Measurements from ENCODE around the gene L1CAM. TPM values are rescaled to one million over a fixed set of nuclear protein-coding genes. Genes with fewer than 3 reads are reported as not detected.

The L1CAM gene
- polyA plus RNA-seq, 1 of the 3 experiments (the other 2 are of a cell fraction): 1.9 TPM

DNA sequence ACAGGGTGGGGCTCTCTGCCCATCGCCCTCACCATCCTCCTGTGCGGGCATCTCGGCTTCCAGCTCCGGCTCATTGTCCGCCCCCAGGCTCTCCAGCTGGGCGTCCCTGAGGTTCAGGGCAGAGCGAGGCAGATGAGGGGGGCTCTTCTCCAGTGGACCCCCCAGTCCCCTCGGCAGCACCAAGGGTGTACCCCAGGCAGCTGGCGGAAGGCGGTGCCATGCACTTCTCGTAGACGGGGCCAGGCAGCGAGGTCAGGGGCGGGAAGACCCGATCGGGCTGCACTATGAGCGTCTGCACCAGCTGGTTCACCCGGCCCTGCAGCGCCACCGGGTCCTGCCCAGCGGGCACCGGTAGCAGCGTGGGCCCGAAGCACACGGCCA is 24.0 kb upstream of the L1CAM start:
- Histone ChIP-seq H3K9ac (no peak overlapping the region), H3K27ac (ENCODE audit: low read depth in 2 of 2, low read length in 1 of 2) (no peak overlapping the region), H4K20me1 (ENCODE audit: insufficient read depth) (no peaks in the 10 kb centered on the region; the same call in 1 of the 2 replicates), H3F3A (replicated peaks; ENCODE audit: insufficient read depth) (no peaks in the 10 kb centered on the region), H3K9me2 (no peaks in the 10 kb centered on the region), H3K4me1 (ENCODE audit: control insufficient read depth in 1 of 2, insufficient read depth in 2 of 2, low read depth in 1 of 2, low read length in 1 of 2) (peaks cover 0 to 3% of the 10 kb centered on the region in 2 experiments; a peak in 1 of 4 replicates), H3K79me2 (ENCODE audit: insufficient read depth) (no peaks in the 10 kb centered on the region), H3K27me3 (ENCODE audit: insufficient read depth) (peaks cover 76% of the 10 kb centered on the region), H3K4me2 (no peak overlapping the region), H2AFZ (ENCODE audit: low read depth) (no peak overlapping the region), H3K9me3 (no peaks in the 10 kb centered on the region), H3K4me3 (ENCODE audit: low read depth in 2 of 2, low read length in 1 of 2) (no peak overlapping the region), H3K36me3 (replicated peaks in 1 of 2; ENCODE audit: control insufficient read depth in 1 of 2, insufficient read depth in 2 of 2, low read length in 1 of 2) (no peaks in the 10 kb centered on the region)
- DNase-seq: no peak
- 39% methylated on average over 11 of the region's 25 CpGs for WGBS (ENCODE audit: low lambda C conversion rate)
- ChIA-PET CTCF (interaction anchor here (9.3 kb wide), 1 partner anchor 13 kb away, joined by 130 read pairs; the partner anchor contains the start of gene ARHGAP4), POLR2A (interaction anchor here (0.7 to 2.0 kb wide), 4 partner anchors 9 to 61 kb away, joined by 3 to 9 read pairs (median 4); partner anchors contain the start of genes ARHGAP4 and HCFC1)
- TF ChIP-seq, protein P1, sequence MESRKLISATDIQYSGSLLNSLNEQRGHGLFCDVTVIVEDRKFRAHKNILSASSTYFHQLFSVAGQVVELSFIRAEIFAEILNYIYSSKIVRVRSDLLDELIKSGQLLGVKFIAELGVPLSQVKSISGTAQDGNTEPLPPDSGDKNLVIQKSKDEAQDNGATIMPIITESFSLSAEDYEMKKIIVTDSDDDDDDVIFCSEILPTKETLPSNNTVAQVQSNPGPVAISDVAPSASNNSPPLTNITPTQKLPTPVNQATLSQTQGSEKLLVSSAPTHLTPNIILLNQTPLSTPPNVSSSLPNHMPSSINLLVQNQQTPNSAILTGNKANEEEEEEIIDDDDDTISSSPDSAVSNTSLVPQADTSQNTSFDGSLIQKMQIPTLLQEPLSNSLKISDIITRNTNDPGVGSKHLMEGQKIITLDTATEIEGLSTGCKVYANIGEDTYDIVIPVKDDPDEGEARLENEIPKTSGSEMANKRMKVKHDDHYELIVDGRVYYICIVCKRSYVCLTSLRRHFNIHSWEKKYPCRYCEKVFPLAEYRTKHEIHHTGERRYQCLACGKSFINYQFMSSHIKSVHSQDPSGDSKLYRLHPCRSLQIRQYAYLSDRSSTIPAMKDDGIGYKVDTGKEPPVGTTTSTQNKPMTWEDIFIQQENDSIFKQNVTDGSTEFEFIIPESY (IDR thresholded peaks at IDR 0.05; ENCODE audit: borderline replicate concordance, low read depth): no peak
- TF ChIP-seq FOXM1 (IDR thresholded peaks at IDR 0.05; ENCODE audit: low read depth) (no peak), TAF1 (IDR thresholded peaks at IDR 0.05; ENCODE audit: borderline replicate concordance, low read depth, low read length) (no peak), TEAD4 (IDR thresholded peaks at IDR 0.05; ENCODE audit: borderline replicate concordance, insufficient read depth) (no peak), EP300 (IDR thresholded peaks at IDR 0.05; ENCODE audit: borderline replicate concordance in 1 of 2, low read depth in 1 of 2, low read length in 1 of 2) (no peak)
- TF ChIP-seq, protein P2, sequence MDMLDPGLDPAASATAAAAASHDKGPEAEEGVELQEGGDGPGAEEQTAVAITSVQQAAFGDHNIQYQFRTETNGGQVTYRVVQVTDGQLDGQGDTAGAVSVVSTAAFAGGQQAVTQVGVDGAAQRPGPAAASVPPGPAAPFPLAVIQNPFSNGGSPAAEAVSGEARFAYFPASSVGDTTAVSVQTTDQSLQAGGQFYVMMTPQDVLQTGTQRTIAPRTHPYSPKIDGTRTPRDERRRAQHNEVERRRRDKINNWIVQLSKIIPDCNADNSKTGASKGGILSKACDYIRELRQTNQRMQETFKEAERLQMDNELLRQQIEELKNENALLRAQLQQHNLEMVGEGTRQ (IDR thresholded peaks at IDR 0.05; ENCODE audit: borderline replicate concordance, low read depth, low read length): no peak

DNA sequence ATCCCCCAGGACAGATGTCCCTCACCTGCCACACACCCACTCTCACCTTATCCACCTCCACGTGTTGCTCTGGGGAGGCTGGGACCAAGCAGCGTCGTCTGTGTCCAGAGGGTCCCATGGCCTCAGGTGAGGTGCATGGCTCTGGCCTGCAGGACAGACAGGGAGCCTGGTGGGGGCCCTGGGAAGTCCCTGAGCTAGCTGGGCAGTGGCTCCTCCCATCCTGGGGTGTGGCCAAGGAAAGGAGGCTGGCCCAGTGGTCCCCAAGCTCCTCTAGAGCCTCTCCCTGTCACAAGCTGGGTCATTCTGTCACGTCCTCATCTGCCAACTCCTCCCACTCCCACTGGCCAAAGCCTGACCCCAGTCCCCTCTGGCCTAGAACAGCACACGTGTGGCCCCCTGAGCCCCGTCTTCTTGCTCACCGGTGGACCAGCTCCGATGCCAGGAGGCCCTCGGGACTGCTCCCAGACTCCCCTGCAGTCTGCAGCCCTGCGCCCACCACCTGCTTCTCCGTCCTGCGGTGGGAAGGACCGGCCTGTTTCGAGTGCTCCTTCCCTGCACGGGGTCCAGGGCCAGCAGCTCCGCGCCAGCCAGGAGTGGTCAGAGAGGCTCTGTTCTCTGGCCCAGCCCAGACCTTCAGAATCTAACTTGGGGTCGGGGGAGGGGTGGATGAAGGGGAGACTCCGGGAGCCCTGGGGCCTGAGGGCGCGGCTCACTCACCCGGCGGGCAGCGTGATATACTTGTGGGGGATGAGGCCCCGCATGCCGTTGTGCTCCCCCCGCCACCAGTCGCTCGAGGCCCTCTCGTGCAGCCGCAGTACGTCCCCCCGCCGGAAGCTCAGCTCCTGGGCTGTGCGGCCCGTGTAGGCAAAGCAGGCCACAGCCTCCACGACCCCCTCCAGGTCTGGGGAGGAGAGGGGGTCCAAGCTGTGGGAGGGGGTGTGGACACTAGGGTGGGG is 23.3 kb upstream of the L1CAM start:
- Histone ChIP-seq H3K36me3 (replicated peaks in 1 of 2; ENCODE audit: control insufficient read depth in 1 of 2, insufficient read depth in 2 of 2, low read length in 1 of 2) (no peaks in the 10 kb centered on the region), H3K27me3 (ENCODE audit: insufficient read depth) (peaks cover 69% of the 10 kb centered on the region), H3K79me2 (ENCODE audit: insufficient read depth) (no peaks in the 10 kb centered on the region), H3K4me2 (no peak overlapping the region), H3K4me3 (ENCODE audit: low read depth in 2 of 2, low read length in 1 of 2) (no peak overlapping the region), H3F3A (replicated peaks; ENCODE audit: insufficient read depth) (no peaks in the 10 kb centered on the region), H2AFZ (ENCODE audit: low read depth) (no peak overlapping the region), H3K4me1 (ENCODE audit: control insufficient read depth in 1 of 2, insufficient read depth in 2 of 2, low read depth in 1 of 2, low read length in 1 of 2) (peaks cover 0 to 6% of the 10 kb centered on the region in 2 experiments; a peak in 1 of 4 replicates), H3K27ac (ENCODE audit: low read depth in 2 of 2, low read length in 1 of 2) (no peak overlapping the region), H3K9me2 (no peaks in the 10 kb centered on the region), H3K9me3 (no peaks in the 10 kb centered on the region), H3K9ac (no peak overlapping the region), H4K20me1 (ENCODE audit: insufficient read depth) (no peaks in the 10 kb centered on the region; the same call in 1 of the 2 replicates)
- ChIA-PET POLR2A (interaction anchor here (0.7 to 2.0 kb wide), 5 partner anchors 9 to 62 kb away, joined by 3 to 9 read pairs (median 3); partner anchors contain the start of gene HCFC1), CTCF (interaction anchor here (1.0 to 9.3 kb wide), 2 partner anchors 14 to 25 kb away, joined by 3 to 130 read pairs; partner anchors contain the start of gene ARHGAP4)
- DNase-seq: peak; percentile 71
- WGBS (ENCODE audit: low lambda C conversion rate): 59% methylated on average over 21 of the region's 37 CpGs
- TF ChIP-seq SIN3A (IDR thresholded peaks at IDR 0.05; ENCODE audit: borderline replicate concordance, low read depth, low read length): no peak
- TF ChIP-seq SMC3 (IDR thresholded peaks at IDR 0.05; ENCODE audit: low read depth, low read length): no peak
- no peak for TF ChIP-seq NRF1 (IDR thresholded peaks at IDR 0.05; ENCODE audit: low read depth, low read length)
- TF ChIP-seq, protein P3, sequence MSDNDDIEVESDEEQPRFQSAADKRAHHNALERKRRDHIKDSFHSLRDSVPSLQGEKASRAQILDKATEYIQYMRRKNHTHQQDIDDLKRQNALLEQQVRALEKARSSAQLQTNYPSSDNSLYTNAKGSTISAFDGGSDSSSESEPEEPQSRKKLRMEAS (IDR thresholded peaks at IDR 0.05; ENCODE audit: low read depth): no peak
- no peak for TF ChIP-seq RCOR1 (IDR thresholded peaks at IDR 0.05; ENCODE audit: low read length)
- TF ChIP-seq POLR2AphosphoS5 (IDR thresholded peaks at IDR 0.05; ENCODE audit: low read depth, low read length): no peak
- no peak for TF ChIP-seq RFX5 (IDR thresholded peaks at IDR 0.05; ENCODE audit: low read length)

Measured in SK-N-SH (cell line).